ENCODE data around the gene UBR1.
A peak's percentile ranks its signal among the peaks of the same experiment; 100 is the strongest.
"Not testable (repeated sequence)": the region's sequence is repeated elsewhere in the genome, so short reads cannot be mapped to it uniquely, and the experiment has no call there.

UBR1 gene

DNA sequence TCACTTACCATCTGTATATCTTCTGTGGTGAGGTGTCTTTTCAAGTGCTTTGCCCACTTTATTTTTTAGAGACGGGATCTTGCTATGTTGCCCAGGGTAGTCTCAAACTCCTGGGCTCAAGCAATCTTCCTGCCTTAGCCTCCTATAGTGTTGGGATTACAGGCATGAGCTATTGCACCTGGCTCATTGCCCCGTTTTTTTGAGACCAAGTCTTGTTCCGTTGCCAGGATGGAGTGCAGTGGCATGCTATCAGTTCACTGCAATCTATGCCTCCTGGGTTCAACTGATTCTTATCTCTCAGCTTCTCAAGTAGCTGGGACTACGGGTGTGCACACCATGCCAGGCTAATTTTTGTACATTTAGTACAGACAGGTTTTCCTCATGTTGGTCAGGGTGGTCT is 132.7 kb downstream of the UBR1 start:
- DNase-seq (ENCODE audit: low read depth) = no peak

DNA sequence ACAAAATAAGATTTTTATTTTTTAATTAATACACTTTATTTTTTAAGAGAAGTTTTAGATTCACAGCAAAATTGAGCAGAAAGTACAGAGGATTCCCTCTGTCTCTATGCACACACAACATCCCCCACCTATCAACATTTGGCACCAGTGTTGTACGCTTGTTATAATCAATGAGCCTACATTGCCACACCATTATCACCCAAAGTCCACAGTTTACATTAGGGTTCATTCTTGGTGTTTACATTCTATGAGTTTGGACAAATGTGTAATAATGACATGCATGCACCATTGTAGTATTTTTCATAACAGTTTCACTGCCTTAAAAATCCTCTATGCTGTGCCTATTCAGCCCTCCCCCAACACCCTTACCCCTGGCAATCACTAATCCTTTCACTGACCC is 134.0 kb downstream of the UBR1 start:
- DNase-seq (ENCODE audit: low read depth) = no peak

DNA sequence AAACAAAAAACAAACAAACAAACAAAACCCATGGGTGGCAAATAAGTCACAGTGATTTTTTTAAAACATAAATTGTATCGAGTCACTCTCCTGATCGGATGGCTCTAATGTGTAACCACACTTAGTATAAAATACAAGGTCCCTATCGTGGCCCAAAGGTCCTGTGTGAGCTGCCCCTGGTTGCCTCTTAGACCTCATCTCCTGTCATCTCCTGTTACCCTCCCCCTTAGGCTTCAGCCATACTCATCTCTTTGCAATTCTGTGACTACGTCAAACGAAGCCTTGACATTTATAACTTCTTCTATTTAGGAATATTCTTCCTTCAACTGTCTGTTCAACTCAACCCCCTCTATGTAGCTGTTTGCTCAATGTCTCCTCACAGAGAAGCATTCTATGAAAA is 141.4 kb downstream of the UBR1 start:
- no peak for DNase-seq (ENCODE audit: low read depth)

DNA sequence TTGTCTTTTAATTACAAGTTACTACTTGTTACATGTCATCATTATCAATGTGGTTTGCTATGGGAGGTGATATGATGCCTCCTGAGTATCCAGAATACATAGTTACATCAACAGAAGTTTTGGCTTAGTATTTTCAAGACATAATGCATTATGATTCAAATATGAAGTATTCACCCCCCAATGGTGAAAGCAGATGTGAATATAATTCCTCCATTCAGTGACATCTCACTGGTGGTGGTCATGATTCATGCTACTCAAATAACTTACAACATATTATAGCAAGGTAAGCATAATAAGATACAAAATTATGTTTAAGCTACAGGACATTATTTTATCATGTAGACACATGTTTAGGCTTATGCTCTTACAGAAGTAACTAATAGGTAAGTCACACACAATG is 150.3 kb downstream of the UBR1 start:
- DNase-seq (ENCODE audit: low read depth) = no peak

DNA sequence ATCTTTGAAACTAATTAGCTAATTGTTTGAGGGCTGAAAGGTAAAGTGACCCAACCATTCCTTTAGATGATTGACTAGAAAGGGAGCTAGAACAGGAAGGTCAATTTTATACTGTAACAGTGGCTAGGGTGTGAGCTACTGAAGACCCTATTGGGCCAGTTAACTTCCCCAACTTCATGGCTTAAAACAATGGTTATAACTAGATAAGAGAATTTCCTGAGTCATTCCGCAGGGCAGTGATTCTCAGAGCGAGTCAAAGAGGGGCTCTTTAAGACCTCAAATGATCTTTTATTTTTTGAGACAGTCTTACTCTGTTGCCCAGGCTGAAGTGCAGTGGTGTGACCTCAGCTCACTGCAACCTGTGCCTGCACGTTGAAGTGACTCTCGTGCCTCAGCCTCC is 151.5 kb downstream of the UBR1 start:
- no peak for DNase-seq (ENCODE audit: low read depth)

DNA sequence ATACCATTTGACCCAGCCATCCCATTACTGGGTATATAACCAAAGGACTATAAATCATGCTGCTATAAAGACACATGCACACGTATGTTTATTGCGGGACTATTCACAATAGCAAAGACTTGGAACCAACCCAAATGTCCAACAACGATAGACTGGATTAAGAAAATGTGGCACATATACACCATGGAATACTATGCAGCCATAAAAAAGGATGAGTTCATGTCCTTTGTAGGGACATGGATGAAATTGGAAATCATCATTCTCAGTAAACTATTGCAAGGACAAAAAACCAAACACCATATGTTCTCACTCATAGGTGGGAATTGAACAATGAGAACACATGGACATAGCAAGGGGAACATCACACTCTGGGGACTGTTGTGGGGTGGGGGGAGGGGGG is 156.9 kb downstream of the UBR1 start:
- not testable (repeated sequence) for DNase-seq (ENCODE audit: low read depth)

DNA sequence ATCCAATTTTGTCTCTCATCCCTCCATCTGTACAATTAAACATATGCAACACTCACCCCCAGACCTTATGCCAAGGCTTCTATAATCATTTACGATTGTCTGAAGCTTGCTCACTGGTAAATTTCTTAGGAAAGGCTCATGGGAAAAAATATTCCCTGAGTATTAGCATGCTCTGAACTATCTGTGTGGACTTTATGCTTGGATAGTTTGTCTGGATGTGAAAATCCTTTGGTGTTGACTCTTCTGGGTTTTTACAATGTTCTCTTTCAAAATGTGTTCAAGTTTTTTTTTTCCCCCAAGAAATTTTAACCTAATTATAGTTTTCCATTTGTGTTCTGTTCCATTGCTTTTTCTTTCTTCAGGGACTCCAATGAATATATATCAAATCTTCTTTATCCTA is 165.3 kb downstream of the UBR1 start:
- no peak for DNase-seq (ENCODE audit: low read depth)

DNA sequence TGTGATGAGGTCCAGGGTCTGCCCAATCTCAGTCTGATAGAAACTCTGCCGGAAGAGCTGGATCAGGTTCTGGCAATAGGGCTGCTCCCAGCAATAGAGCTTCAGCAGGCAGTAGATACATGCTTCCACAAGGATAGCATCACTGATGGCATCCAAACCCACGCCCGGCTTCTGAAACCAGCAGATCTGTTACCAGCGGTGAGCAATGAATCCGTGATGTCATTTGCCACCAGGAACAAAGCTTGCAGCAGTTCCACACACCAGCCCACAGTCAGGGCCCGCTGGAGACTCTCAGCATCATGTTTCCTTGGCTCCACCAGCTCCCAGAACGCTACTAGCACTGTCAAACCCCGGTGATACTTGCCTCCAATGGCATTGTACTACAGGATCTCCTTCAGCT is 166.0 kb downstream of the UBR1 start:
- no peak for DNase-seq (ENCODE audit: low read depth)

DNA sequence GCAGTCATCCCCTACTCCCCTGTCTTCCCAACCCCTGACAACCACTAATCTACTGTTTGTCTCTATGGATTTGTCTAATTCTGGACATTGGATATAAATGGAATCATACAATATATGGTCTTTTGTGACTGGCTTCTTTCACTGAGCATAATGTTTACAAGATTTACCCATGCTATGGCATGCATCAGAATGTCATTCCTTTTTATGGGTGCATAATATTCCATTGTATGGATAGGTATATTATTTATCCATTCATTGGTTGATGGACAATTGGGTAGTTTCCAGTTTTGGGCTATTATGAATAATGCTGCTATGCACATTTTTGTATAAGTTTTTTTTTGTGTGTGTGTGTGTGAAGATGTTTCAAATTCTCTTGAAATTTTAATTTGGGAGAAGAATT is 168.7 kb downstream of the UBR1 start:
- no peak for DNase-seq (ENCODE audit: low read depth)

DNA sequence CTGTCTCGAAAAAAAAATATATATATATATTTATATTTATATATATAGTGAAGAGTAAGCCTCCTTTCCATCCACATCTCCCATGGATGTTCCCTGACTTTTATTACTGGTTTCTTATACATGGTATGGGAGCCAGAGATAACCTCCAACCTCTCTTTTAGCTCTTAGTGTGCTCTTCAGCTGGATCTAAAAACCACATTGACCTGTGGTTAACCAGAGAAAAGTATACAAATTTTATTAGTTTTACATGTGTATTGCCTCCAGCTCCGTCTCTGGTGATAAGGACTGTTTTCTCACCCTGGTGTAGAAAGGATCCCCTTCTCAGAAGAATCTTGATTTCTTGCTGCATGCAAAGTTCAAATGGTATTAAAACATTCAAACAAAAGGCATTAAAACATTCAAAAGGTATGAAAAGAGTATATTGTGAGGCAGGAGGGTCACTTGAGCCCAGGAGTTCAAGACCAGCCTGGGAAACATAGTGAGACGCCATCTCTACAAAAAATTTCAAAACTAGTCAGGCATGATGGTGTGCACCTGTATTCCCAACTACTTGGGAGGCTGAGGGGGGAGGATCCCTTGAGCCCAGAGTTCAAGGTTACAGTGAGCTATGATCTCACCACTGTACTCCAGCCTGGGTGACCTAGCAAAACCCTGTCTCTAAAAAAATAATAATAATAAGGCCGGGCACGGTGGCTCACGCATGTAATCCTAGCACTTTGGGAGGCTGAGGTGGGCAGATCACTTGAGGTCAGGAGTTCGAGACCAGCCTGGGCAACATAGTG is 171.8 kb downstream of the UBR1 start:
- no peak for DNase-seq (ENCODE audit: low read depth)

DNA sequence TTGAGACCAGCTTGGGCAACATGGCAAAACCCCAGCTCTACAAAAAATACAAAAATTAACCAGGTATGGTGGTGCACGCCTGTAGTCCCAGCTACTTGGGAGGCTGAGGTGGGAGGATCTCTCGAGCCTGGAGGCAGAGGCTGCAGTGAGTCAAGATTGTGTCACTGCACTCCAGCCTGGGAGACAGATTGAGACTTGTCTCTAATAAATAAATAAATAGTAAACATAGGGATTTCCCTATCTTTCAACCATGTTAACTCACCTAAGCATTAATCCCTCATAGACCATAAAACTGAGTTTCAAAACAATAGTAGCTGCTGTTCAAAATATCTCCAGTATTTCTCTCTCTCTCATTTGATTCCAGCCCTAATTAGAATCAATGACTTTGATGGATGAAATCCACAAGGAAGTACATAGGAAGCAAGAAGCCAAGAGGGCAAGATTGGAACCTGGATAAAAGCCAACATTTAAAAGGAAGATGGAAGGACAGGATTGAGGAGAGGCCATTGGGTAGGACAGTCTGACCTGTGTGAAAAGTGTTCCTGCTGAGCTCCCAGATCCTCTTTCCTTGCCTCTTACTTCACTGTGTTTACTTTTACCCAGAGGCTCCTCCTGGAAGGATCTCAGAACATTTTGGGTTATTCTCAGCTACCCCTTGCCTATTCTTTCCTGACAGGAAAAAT is 172.9 kb downstream of the UBR1 start:
- DNase-seq (ENCODE audit: low read depth) = no peak

DNA sequence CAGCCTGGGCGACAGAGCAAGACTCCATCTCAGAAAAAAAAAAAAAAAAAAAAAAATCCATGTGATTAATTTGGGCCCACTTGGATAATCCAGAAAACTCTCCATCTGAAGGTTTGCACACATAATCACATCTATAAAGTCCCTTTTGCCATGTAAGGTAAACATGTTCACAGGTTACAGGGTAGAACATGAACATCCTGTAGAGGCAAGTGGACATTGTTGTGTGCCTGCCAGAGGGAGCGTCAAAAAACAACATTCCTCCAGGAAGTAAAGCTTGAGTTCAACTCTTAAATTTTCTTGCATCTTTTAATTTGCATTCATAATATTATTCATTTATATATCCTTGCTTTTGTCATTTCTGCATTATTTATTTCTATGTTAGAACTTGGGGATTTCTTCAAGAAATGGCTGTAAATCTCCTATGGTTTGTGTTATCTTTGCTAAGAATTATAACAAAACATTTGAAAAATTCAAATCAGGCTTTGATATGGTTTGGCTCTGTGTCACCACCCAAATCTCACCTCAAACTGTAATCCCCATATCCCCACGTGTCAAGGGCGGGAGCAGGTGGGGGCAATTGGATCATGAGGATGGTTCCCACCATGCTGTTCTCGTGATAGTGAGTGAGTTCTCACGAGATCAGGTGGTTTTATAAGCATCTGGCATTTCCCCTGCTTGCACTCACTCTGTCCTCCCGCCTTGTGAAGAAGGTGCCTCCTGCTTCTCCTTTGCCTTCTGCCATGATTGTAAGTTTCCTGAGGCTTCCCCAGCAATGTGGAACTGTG is 173.9 kb downstream of the UBR1 start:
- no peak for DNase-seq (ENCODE audit: low read depth)

DNA sequence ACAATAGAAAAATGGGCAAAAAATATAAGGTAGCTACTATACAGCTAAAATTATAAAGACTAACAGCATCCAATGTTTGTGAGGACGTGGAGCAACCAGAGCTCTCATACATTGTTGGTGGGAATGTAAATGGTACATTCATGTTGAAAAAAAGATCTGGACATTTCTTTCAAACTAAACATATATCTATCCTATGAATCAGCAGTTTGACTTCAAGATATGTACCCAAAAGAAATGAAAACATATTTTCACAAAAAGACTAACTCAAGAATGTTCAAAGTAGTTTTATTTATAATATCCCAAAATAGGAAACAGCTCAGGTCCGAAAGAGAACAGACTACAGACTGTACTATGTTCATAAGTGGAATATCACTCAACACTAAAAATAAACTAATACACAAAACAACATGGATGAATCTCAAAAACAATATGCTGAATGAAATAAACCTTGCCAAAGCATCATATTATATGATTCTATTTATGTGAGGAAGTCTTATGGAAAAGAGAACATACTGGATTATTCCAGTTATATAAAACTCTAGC is 176.5 kb downstream of the UBR1 start:
- no peak for DNase-seq (ENCODE audit: low read depth)

DNA sequence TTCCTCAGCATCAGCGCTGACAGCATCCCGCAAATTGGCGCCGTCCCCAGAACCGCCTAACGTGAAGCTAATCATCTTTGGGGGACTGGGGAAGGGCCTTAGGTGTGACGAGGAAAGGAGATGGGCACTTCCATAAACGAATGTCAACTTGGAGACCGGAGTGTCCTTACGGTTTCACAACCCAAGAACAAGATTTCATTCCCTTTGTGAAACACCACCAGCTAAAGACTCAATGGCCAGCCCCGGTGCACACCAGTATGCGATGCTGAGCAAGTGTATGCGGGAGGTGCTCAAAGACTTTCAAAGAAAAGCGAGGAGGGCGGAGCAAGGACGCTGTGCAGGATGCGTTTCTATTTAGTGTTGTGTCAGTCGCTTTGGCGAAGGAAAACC is 184.5 kb downstream of the UBR1 start:
- DNase-seq (ENCODE audit: low read depth) = peak; percentile 7

DNA sequence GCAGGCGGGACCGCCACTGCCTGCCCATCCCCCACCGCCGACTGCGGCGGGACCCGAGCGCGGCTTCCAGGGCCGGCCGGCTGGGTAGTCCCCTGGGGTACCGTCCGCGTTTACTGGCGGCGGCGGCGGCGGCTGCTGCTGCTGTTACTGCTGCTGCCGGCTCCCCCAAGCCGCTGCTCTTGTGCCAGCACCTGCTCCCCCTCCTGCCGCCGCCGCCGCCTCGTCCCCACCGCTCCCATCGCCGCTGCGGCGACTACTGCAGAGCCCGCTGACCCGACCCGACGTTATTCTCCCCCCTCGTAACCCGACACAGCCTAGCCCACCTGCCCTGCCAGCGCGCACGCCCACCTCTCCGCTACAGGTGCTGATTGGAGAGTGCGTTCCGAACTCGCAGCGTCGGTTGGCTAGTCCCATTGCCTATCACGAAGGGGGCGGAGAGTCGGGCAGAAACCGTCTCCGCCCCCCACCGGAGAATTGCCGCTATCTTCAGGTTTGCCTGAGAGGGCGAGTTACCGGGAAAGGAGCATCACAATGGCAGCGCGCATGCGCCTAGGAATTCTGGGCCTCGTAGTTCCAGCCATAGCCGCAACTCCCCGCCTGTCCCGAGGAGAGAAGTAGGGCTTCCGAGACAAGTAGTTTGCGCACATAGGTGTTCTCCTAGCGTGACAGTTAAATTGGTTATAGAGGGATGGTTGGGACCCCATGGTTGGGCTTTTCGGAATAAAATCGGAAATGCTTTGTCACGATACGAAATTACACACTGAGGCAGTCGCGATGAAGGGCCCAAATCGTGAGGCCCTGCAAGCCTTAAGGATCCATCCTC is 185.1 kb downstream of the UBR1 start, which contains the start of gene TTBK2:
Gene TTBK2, minus strand, starts transcription at position 260 of the 823 bp plus-strand sequence. CDS start 42,161 bp downstream, outside the sequence.
- peak; percentile 95 for DNase-seq (ENCODE audit: low read depth)

DNA sequence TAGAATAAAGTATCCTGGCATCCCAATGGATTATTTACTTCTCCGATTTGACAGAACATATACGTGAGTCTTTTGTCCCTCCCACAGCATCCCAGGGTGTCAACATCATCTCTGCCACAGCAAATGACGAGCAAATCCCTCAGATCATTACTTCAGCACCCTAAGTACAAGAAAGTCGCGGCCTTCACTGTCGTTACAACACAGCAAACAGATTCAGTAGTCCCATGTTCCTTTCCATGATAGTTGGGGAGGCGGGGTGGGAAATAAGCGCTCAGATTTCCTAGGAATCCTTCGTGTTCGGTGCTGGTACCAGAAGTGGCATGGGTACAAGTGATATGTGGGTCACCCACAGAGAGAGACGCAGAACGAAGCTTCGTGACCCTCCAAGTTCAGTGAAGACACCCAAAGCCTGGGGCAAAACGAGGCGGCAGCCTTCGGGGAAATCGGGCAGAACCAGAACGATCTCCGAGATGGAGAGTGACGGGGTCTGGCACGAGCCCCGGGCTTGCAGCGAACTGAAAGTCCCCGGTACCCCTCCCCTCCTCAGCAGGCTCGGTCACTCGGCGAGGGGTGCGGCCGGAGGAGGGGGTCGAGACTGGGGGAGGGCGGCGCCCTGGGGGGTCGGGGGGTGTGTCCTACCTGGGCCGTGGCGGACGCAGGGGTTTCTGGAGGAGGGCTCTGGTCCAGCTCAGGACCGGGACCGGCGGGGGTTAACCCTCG is 185.9 kb downstream of the UBR1 start:
- no peak for DNase-seq (ENCODE audit: low read depth)

DNA sequence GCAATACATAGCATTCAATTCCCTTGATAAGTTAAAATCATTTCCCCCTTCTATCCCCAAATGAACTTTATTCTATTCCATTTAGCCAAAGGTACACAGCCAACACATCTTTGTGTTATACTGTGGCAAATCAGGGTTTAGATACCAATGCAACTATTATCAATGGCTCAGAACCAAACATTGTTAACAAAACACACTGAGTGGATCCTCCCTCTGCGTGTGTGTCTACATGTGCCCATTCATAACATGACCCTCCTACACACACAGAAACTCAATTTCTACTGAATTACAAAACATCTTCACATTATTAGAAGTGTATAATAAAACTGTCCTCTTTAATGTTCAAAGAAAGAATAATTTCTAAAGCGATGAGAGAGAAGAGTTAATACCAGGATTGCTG is 186.5 kb downstream of the UBR1 start:
- DNase-seq (ENCODE audit: low read depth) = no peak

DNA sequence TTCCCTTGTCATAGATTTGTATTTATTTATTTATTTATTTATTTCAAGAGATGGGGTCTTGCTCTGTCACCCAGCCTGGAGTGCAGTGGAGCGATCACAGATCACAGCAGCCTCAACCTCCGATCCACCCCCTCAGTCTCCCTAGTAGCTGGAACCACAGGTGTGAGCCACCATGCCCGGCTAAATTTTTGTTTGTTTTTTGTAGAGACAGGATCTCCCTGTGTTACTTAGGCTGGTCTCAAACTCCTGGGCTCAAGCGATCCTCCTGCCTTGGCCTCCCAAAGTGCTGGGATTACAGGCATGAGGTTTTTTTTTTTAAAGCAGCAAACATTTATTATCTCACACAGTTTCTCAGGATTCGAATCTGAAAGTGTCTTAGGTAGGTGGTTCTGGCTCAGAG is 187.8 kb downstream of the UBR1 start:
- DNase-seq (ENCODE audit: low read depth) = no peak

DNA sequence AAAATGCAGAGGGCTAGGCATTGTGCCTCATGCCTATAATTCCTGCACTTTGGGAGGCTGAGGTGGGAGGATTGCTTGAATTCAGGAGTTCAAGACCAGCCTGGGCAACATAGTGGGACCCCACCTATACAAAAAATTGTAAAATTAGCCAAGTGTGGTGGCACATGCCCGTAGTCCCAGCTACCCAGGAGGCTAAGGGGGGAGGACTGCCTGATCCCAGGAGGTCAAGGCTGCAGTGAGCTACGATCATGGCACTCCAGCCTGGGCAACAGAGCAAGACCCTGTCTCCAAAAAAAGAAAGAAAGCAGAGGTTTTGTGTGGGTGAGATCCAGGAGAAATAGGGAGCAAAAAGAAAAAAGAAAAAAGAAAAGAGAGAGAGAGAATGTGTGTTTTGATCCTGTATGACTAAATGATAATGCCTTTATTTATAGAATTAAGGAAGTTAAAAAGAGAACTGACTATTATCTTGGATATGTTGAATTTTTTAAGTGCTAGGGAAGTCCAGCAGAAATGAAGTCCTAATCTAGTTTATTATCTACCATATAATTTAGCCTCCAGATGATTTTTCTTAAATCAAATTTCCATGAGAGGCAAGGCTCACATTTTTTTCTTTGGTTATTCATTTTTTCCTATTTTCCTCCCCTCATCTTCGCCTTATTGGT is 190.1 kb downstream of the UBR1 start:
- no peak for DNase-seq (ENCODE audit: low read depth)

DNA sequence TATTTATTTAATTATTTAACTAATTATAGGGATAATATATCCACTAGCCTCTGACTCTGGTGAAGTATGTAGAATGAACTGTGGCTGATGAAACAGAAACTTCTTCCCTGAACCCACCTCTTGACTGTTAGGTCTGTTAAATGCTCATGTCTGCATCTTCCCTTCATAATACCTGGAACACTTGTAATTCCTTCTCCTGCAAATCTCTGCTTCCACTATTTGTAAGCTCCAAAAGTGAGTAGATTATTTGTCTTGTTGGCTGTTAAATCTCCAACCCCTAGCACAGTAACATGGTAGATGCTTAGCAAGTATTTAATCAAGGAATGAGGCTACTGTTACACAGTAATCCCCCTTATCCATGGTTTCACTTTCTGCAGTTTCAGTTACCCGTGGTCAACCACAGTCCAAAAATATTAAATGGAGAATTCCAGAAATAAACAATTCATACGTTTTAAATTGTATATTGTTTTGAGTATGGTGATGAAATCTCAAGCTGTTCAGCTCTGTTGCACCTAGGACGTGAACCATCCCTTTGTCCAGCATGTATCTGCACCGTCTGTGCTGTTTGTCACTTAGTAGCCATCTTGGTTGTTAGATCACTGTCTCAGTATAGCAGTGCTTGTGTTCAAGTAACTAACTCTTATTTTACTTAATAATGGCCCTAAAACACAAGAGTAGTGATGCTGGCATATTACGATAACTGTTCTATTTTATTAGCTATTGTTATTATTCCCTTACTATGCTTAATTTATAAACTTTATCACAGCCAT is 190.9 kb downstream of the UBR1 start:
- no peak for DNase-seq (ENCODE audit: low read depth)

All from stimulated activated CD8-positive, alpha-beta memory T cell treated with anti-CD3 and anti-CD28 coated beads, Interleukin-4, amount 100 ng/mL, for 24 hours (primary cell).